PFSK-1 (cell line): ENCODE results near the gene EFCAB8.

ENCODE experiments used
- FOXP2 ChIP-seq: optimal IDR thresholded peaks from 2 replicates; pipeline ENCODE3; 2011; ENCODE audit warnings: borderline replicate concordance, control low read depth, inconsistent platforms; ENCODE audit not compliant: insufficient read depth; ENCODE audit errors: extremely low read length, extremely low read depth
- POLR2AphosphoS5 ChIP-seq: IDR thresholded peaks from 2 replicates; pipeline ENCODE4 v1.6.1; 2012; ENCODE audit warnings: low read depth, mild to moderate bottlenecking, control low read depth, low read length, moderate library complexity
- SIN3A ChIP-seq: IDR thresholded peaks from 2 replicates; pipeline ENCODE4 v1.6.1; 2012; ENCODE audit warnings: mild to moderate bottlenecking, low read length, moderate library complexity, borderline replicate concordance; ENCODE audit not compliant: insufficient read depth
- TAF1 ChIP-seq: IDR thresholded peaks from 2 replicates; pipeline ENCODE4 v1.6.1; 2012; ENCODE audit warnings: low read length, control low read depth, borderline replicate concordance; ENCODE audit not compliant: insufficient read depth
- TF ChIP-seq, protein P1 (sequence below), 2 experiments: IDR thresholded peaks; 2 replicates each; pipeline versions ENCODE4 v1.6.1 to v1.8.0; 2011 to 2012; ENCODE audit warnings: low read depth in 2 of 2, low read length in 2 of 2, control low read depth in 1 of 2, inconsistent platforms in 1 of 2, mild to moderate bottlenecking in 1 of 2, moderate library complexity in 1 of 2; ENCODE audit not compliant: insufficient read depth in 1 of 2

The EFCAB8 gene

GRCh38 chr20:32991383-32991782, 132.7 kb downstream of the EFCAB8 start:
- TF ChIP-seq FOXP2, result no peak
- no peak for TF ChIP-seq TAF1
- TF ChIP-seq POLR2AphosphoS5, result no peak
- TF ChIP-seq, protein P1, sequence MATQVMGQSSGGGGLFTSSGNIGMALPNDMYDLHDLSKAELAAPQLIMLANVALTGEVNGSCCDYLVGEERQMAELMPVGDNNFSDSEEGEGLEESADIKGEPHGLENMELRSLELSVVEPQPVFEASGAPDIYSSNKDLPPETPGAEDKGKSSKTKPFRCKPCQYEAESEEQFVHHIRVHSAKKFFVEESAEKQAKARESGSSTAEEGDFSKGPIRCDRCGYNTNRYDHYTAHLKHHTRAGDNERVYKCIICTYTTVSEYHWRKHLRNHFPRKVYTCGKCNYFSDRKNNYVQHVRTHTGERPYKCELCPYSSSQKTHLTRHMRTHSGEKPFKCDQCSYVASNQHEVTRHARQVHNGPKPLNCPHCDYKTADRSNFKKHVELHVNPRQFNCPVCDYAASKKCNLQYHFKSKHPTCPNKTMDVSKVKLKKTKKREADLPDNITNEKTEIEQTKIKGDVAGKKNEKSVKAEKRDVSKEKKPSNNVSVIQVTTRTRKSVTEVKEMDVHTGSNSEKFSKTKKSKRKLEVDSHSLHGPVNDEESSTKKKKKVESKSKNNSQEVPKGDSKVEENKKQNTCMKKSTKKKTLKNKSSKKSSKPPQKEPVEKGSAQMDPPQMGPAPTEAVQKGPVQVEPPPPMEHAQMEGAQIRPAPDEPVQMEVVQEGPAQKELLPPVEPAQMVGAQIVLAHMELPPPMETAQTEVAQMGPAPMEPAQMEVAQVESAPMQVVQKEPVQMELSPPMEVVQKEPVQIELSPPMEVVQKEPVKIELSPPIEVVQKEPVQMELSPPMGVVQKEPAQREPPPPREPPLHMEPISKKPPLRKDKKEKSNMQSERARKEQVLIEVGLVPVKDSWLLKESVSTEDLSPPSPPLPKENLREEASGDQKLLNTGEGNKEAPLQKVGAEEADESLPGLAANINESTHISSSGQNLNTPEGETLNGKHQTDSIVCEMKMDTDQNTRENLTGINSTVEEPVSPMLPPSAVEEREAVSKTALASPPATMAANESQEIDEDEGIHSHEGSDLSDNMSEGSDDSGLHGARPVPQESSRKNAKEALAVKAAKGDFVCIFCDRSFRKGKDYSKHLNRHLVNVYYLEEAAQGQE (IDR thresholded peaks at IDR 0.05; ENCODE audit: insufficient read depth in 1 of 2, low read depth in 2 of 2, low read length in 2 of 2), result no peak
- no peak for TF ChIP-seq SIN3A

DNA sequence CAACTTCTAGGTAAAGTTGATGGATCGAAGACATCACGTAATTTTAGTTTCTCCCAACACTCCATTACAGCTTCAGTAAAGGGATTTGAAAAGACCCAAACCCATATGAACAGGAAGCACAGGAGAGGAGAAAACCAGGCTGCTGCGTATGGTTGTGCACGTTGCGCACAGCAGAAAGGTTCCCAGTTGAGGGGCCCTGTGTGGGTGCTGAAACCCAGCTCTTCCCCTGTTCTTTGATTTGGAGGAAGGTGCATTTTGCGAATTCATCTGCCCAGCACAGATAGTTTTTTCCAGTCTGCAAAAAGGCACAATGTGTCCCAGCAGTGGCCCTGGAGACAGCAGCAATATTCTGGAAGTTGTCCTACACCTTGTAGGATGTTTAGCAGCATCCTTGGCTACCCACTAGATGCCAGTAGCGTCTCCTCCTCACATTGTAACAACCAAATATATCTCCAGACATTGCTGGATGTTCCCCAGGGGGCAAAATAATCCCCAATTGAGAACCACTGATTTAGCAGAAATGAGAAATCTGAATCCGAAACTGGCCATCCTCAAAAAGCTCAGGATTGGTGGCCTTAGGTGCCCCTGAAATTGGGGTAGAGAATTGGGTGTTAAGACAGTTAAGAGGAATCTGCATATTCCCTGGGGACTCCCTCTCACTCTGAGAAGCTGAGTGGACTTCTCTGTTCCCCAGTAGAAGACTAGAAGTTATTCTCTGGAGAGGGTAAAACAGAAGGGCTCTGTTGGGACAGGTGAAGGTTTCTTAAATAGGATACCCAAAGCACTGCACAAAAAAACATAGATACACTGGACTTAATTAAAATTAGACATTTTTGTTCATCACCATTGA, 133.3 kb downstream of the EFCAB8 start:
- no peak for TF ChIP-seq TAF1
- TF ChIP-seq FOXP2, result no peak
- TF ChIP-seq, protein P1 (IDR thresholded peaks at IDR 0.05; ENCODE audit: insufficient read depth in 1 of 2, low read depth in 2 of 2, low read length in 2 of 2), result no peak

- TF ChIP-seq, protein P1 (IDR thresholded peaks at IDR 0.05; ENCODE audit: insufficient read depth in 1 of 2, low read depth in 2 of 2, low read length in 2 of 2), result no peak
Measured at GRCh38 chr20:32993496-32994050, 134.8 kb downstream of the EFCAB8 start.

DNA sequence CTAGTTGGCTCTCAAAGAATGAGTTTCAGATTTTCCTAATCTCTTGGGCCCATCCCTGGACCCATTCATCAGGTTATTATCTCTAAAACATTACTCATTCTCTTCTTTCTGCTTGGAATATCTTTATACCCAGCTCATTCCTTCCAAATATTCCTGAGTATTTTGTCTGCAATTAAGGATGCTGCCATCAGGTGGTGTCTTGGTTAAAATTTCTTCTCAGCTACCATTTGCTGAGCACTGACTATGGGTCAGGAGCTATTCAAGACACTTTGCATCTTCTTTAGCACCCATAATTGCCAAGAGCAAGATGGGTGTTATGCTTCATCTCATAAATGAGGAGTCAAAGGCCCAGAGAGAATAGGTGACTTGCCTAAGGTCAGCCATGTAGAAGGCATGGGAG, 137.1 kb downstream of the EFCAB8 start:
- TF ChIP-seq, protein P1 (IDR thresholded peaks at IDR 0.05; ENCODE audit: insufficient read depth in 1 of 2, low read depth in 2 of 2, low read length in 2 of 2), result no peak
- TF ChIP-seq FOXP2, result no peak
- no peak for TF ChIP-seq SIN3A
- TF ChIP-seq POLR2AphosphoS5, result no peak
- TF ChIP-seq TAF1, result no peak

DNA sequence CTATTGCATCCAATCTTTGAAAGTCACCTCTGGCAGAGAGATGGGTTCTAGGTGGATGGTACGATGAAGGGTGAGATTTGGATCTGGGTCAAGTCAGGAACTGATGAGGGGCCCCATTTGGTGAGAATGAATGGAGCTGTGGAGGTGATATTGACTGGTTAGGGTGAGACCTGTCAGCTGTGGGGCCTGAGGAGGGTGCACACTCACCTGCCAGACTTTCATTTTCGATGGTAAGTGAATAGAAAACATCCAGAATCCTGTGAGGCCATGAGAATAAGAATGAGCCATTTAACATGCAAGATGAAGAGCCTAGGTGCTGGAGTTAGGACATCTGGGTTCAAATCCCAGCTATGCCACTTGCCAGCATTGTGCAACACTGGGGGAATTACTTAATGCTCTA, 138.7 kb downstream of the EFCAB8 start:
- TF ChIP-seq TAF1 (no peak), SIN3A (no peak), FOXP2 (no peak), POLR2AphosphoS5 (no peak)
- TF ChIP-seq, protein P1 (IDR thresholded peaks at IDR 0.05; ENCODE audit: insufficient read depth in 1 of 2, low read depth in 2 of 2, low read length in 2 of 2), result no peak
